Neuronal stem cell (in vitro differentiated cells): ENCODE data around the gene RNF145.

Source experiments
- DNase-seq: peaks from one replicate; pipeline ENCODE4 v3.0.0-alpha.2; 2013; ENCODE audit warnings: low spot score
- H2AFZ ChIP-seq: one replicate; pipeline ENCODE4 v1.6.1; 2013; ENCODE audit warnings: mild to moderate bottlenecking, low read length, inconsistent platforms
- H2AK5ac ChIP-seq: 2 replicates; pipeline ENCODE4 v1.6.1; 2013; ENCODE audit warnings: low read depth, mild to moderate bottlenecking, inconsistent platforms, low read length, moderate library complexity, mixed read lengths
- H2BK120ac ChIP-seq: 2 replicates; pipeline ENCODE4 v1.6.1; 2013; ENCODE audit warnings: low read depth, mild to moderate bottlenecking, inconsistent platforms, low read length, moderate library complexity, mixed read lengths
- H2BK12ac ChIP-seq: one replicate; pipeline ENCODE4 v1.6.1; 2013; ENCODE audit warnings: low read length, inconsistent platforms
- H2BK15ac ChIP-seq: 2 replicates; pipeline ENCODE4 v1.6.1; 2013; ENCODE audit warnings: mild to moderate bottlenecking, low read length, inconsistent platforms, mixed read lengths
- H2BK5ac ChIP-seq: one replicate; pipeline ENCODE4 v1.6.1; 2013; ENCODE audit warnings: inconsistent platforms, mild to moderate bottlenecking, low read length, moderate library complexity
- H3K14ac ChIP-seq: one replicate; pipeline ENCODE4 v1.6.1; 2013; ENCODE audit warnings: low read length, inconsistent platforms
- H3K18ac ChIP-seq: 2 replicates; pipeline ENCODE4 v1.6.1; 2013; ENCODE audit warnings: low read length, inconsistent platforms
- H3K23ac ChIP-seq: 2 replicates; pipeline ENCODE4 v1.6.1; 2013; ENCODE audit warnings: low read depth, mild to moderate bottlenecking, mixed read lengths, low read length, inconsistent platforms; ENCODE audit not compliant: poor library complexity
- H3K27ac ChIP-seq: replicated peaks from 3 replicates; pipeline ENCODE4 v1.5.1; 2013; ENCODE audit warnings: low read length, inconsistent platforms
- H3K27me3 ChIP-seq, 3 experiments: 2 replicates each; pipeline ENCODE4 v1.6.1; 2013; ENCODE audit warnings: low read length in 3 of 3, mild to moderate bottlenecking in 2 of 3, inconsistent platforms in 1 of 3, low read depth in 1 of 3, mixed read lengths in 1 of 3, moderate library complexity in 1 of 3; ENCODE audit not compliant: control insufficient read depth in 3 of 3, insufficient read depth in 3 of 3
- H3K36me3 ChIP-seq, 2 donors: replicated peaks in 1 of 2; 2 replicates each; pipeline ENCODE4 v1.6.1; 2013; ENCODE audit warnings: low read length in 2 of 2; ENCODE audit not compliant: control insufficient read depth in 2 of 2, insufficient read depth in 2 of 2
- H3K4ac ChIP-seq: 2 replicates; pipeline ENCODE4 v1.6.1; 2013; ENCODE audit warnings: inconsistent platforms, mild to moderate bottlenecking, low read length, moderate library complexity
- H3K4me1 ChIP-seq, 2 donors: 1 replicate in 1 of 2; 2 replicates in 1 of 2; pipeline ENCODE4 v1.6.1; 2013; ENCODE audit warnings: low read length in 2 of 2, low read depth in 1 of 2; ENCODE audit not compliant: control insufficient read depth in 2 of 2, insufficient read depth in 1 of 2
- H3K4me2 ChIP-seq: one replicate; pipeline ENCODE4 v1.6.1; 2013; ENCODE audit warnings: mild to moderate bottlenecking, low read length, inconsistent platforms; ENCODE audit not compliant: insufficient read depth, poor library complexity, severe bottlenecking
- H3K4me3 ChIP-seq, 2 donors: 2 replicates each; pipeline ENCODE4 v1.5.1; 2013; ENCODE audit warnings: low read length in 2 of 2, mild to moderate bottlenecking in 2 of 2, inconsistent platforms in 1 of 2, moderate library complexity in 1 of 2
- H3K79me1 ChIP-seq: one replicate; pipeline ENCODE4 v1.6.1; 2013; ENCODE audit warnings: low read depth, mild to moderate bottlenecking, inconsistent platforms, low read length, moderate library complexity
- H3K9ac ChIP-seq: one replicate; pipeline ENCODE4 v1.6.1; 2013; ENCODE audit warnings: mild to moderate bottlenecking, low read depth, low read length, inconsistent platforms; ENCODE audit not compliant: poor library complexity
- H3K9me3 ChIP-seq, 2 donors: replicated peaks in 1 of 2; 2 replicates each; pipeline versions ENCODE3 to v1.6.1; 2013; ENCODE audit warnings: low read length in 2 of 2, mild to moderate bottlenecking in 2 of 2, inconsistent platforms in 1 of 2, low read depth in 1 of 2, mixed read lengths in 1 of 2, moderate library complexity in 1 of 2; ENCODE audit not compliant: control insufficient read depth in 2 of 2, insufficient read depth in 1 of 2
- H4K8ac ChIP-seq: one replicate; pipeline ENCODE4 v1.6.1; 2013; ENCODE audit warnings: low read depth, mild to moderate bottlenecking, inconsistent platforms, low read length, moderate library complexity
- H4K91ac ChIP-seq: one replicate; pipeline ENCODE4 v1.6.1; 2013; ENCODE audit warnings: low read length, low read depth, mild to moderate bottlenecking, inconsistent platforms; ENCODE audit not compliant: poor library complexity
- WGBS, 2 donors: extraction: QIAGEN DNeasy Blood & Tissue Kit; methylation state at CpG; one replicate each; pipeline ENCODE4 v1.1.7; 2013; ENCODE audit warnings: missing lambda C conversion rate in 2 of 2, mixed read lengths in 1 of 2; ENCODE audit not compliant: insufficient read length in 2 of 2, insufficient replicate concordance in 1 of 2; ENCODE audit errors: extremely low coverage in 2 of 2; 5-methylcytosine and 5-hydroxymethylcytosine counted together

The RNF145 gene

DNA sequence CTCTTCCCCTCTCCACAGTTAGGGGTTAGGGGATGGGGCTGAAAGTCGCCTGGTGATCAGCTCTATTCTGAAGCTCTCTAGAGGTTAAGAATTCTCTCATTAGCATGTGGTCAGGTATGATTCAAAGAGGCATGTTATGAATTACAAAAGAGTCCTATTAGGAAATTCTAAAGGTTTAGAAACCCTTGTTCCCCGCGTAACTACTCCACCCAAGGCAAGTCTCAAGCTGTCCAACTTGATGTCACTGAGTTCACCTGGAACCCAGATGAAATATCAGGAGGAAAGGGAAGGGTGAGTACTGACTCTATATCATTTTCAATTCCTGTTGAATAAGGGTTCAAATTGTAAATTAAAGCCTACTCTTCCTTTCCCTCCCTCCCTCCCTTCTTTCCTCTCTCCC is 18.1 kb upstream of the RNF145 start:
- H3K4me2 ChIP-seq: no peak overlapping the region
- peaks cover 0 to 35% (median 0%) of the 10 kb centered on the region in 3 experiments for H3K27me3 ChIP-seq
- H3K4me1 ChIP-seq: peaks cover 0 to 2% of the 10 kb centered on the region in 2 donors
- no peaks in the 10 kb centered on the region for H3K36me3 ChIP-seq
- no CpG with 5 or more reads among the region's 3 CpGs for WGBS, 2 donors
- H3K79me1 ChIP-seq: no peaks in the 10 kb centered on the region
- no peak overlapping the region for H2BK120ac ChIP-seq
- no peak overlapping the region for H2BK12ac ChIP-seq
- H2AK5ac ChIP-seq: no peak overlapping the region
- no peak overlapping the region for H3K18ac ChIP-seq
- no peak overlapping the region for H3K9ac ChIP-seq
- no peak overlapping the region for H2AFZ ChIP-seq
- H3K4ac ChIP-seq: no peak overlapping the region
- DNase-seq: no peak
- H4K91ac ChIP-seq: no peak overlapping the region
- H2BK15ac ChIP-seq: no peak overlapping the region
- H3K9me3 ChIP-seq: no peaks in the 10 kb centered on the region
- H3K4me3 ChIP-seq: no peak overlapping the region
- no peak overlapping the region for H3K27ac ChIP-seq
- H2BK5ac ChIP-seq: no peak overlapping the region
- H3K14ac ChIP-seq: no peak overlapping the region
- no peak overlapping the region for H4K8ac ChIP-seq
- H3K23ac ChIP-seq: no peak overlapping the region

DNA sequence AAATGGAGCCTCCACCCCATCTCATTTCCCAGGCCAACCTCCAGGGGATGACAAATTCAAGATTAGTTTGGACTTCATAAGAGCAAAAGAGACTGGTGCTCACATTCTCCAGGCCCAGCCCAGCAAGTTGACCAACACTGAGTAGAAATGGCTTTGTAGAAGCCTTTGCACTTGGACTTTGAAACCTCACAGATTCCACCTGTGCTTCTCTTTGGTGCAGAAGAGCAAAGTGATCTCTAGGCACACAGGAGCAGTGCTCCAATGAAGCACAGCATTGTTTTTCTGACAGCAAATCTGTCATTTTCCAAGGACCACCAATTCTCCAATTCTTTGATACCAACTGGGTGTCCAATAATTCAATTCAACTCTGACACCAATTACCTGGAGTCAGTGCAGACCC is 17.1 kb upstream of the RNF145 start:
- no peak overlapping the region for H2BK15ac ChIP-seq
- H3K4me1 ChIP-seq: peaks cover 0 to 2% of the 10 kb centered on the region in 2 donors
- H3K9me3 ChIP-seq: no peaks in the 10 kb centered on the region
- H3K23ac ChIP-seq: no peak overlapping the region
- H2AFZ ChIP-seq: no peak overlapping the region
- no peak overlapping the region for H4K91ac ChIP-seq
- no peaks in the 10 kb centered on the region for H3K79me1 ChIP-seq
- no peak overlapping the region for H2BK5ac ChIP-seq
- no peak overlapping the region for H3K27ac ChIP-seq
- H3K4me3 ChIP-seq: no peak overlapping the region
- H3K4me2 ChIP-seq: no peak overlapping the region
- peaks cover 0 to 33% (median 0%) of the 10 kb centered on the region in 3 experiments for H3K27me3 ChIP-seq
- no peak overlapping the region for H3K9ac ChIP-seq
- H2BK12ac ChIP-seq: no peak overlapping the region
- no peak for DNase-seq
- H3K14ac ChIP-seq: no peak overlapping the region
- no peak overlapping the region for H3K18ac ChIP-seq
- no peak overlapping the region for H2BK120ac ChIP-seq
- H4K8ac ChIP-seq: no peak overlapping the region
- no peaks in the 10 kb centered on the region for H3K36me3 ChIP-seq
- H3K4ac ChIP-seq: no peak overlapping the region
- H2AK5ac ChIP-seq: no peak overlapping the region

DNA sequence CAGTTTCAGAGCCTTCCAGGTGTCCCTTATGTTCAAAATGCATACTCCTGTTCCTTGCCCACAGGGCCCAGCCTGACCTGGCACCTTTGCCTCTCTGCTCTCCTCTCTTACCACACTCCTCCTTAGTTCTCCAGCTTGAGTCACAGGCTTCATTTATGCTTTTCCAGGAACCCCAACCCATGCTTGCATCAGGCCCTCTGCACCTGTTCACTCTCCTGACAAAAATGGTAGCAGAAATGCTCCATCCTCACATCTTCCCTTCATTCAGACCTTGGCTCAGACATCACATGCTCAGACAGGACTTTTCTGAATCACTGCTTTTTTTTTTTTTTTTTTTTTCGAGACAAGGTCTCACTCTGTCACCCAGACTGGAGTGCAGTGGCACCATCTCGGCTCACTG is 15.1 kb upstream of the RNF145 start:
- no peaks in the 10 kb centered on the region for H3K36me3 ChIP-seq
- no peak overlapping the region for H3K9ac ChIP-seq
- H2BK120ac ChIP-seq: no peak overlapping the region
- DNase-seq: no peak
- no peak overlapping the region for H2AFZ ChIP-seq
- no peak overlapping the region for H2BK12ac ChIP-seq
- no peak overlapping the region for H3K4me2 ChIP-seq
- no peak overlapping the region for H2BK15ac ChIP-seq
- H3K4ac ChIP-seq: no peak overlapping the region
- H3K14ac ChIP-seq: no peak overlapping the region
- no peak overlapping the region for H4K91ac ChIP-seq
- no peak overlapping the region for H3K18ac ChIP-seq
- no peak overlapping the region for H3K23ac ChIP-seq
- peaks cover 0 to 2% of the 10 kb centered on the region in 2 donors for H3K4me1 ChIP-seq
- no peak overlapping the region for H4K8ac ChIP-seq
- H3K4me3 ChIP-seq: no peak overlapping the region
- no peak overlapping the region for H2AK5ac ChIP-seq
- no peak overlapping the region for H3K27ac ChIP-seq
- H3K9me3 ChIP-seq: no peaks in the 10 kb centered on the region
- WGBS, 2 donors: no CpG with 5 or more reads among the region's 2 CpGs
- H3K79me1 ChIP-seq: no peaks in the 10 kb centered on the region
- H2BK5ac ChIP-seq: no peak overlapping the region
- peaks cover 0 to 20% (median 0%) of the 10 kb centered on the region in 3 experiments for H3K27me3 ChIP-seq

DNA sequence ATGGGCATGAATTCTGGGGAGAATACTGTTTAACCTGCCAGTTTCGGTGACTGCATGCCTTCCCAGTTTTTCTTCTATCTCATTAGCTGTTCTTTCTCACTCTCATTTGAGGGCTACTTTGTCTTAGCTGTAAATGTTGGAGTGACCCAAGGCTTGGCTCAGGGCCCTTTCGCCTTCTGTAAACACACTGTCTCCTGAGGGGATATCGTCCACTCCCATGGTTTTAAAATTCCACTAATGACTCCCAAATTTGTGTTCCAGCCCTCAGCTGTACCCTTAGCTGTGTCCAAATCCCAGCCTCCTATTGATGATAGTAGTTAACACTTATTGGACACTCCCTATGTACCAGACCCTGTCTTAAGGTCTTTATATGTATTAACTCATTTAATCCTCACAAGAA is 14.1 kb upstream of the RNF145 start:
- Histone ChIP-seq H3K79me1 (no peaks in the 10 kb centered on the region), H2BK5ac (no peak overlapping the region), H3K27me3 (peaks cover 0 to 20% (median 0%) of the 10 kb centered on the region in 3 experiments), H3K4me3 (no peak overlapping the region), H3K4me1 (peaks cover 0 to 2% of the 10 kb centered on the region in 2 donors), H2BK120ac (no peak overlapping the region), H2BK12ac (no peak overlapping the region), H3K18ac (no peak overlapping the region), H3K27ac (no peak overlapping the region), H3K4me2 (no peak overlapping the region), H2AK5ac (no peak overlapping the region), H3K9ac (no peak overlapping the region), H3K14ac (no peak overlapping the region), H3K9me3 (no peaks in the 10 kb centered on the region), H3K4ac (no peak overlapping the region), H3K23ac (no peak overlapping the region), H4K8ac (no peak overlapping the region), H2BK15ac (no peak overlapping the region), H2AFZ (no peak overlapping the region), H3K36me3 (no peaks in the 10 kb centered on the region), H4K91ac (no peak overlapping the region)
- no CpG with 5 or more reads among the region's 3 CpGs for WGBS, 2 donors
- DNase-seq: no peak
